WTC11 (cell line): ENCODE data around the gene CTIF.

Experiments
- CTCF ChIP-seq: fragments of 200-600 bp; IDR thresholded peaks from 2 replicates; pipeline ENCODE4 v1.8.0; 2022; ENCODE audit warnings: antibody characterized with exemption
- GABPB1 ChIP-seq: sonication (generic); formaldehyde crosslinking; IDR thresholded peaks from 2 replicates; pipeline ENCODE4 v1.8.1; 2023; ENCODE audit warnings: mild to moderate bottlenecking, missing genetic modification reagents
- JUN ChIP-seq: sonication (generic); formaldehyde crosslinking; IDR thresholded peaks from 2 replicates; pipeline ENCODE4 v1.8.0; 2023; ENCODE audit warnings: mild to moderate bottlenecking, missing genetic modification reagents
- NFE2L1 ChIP-seq: sonication (generic); formaldehyde crosslinking; IDR thresholded peaks from 2 replicates; pipeline ENCODE4 v1.8.1; 2023; ENCODE audit warnings: missing genetic modification reagents
- NR2C2 ChIP-seq: sonication (generic); formaldehyde crosslinking; IDR thresholded peaks from 2 replicates; pipeline ENCODE4 v1.8.0; 2022; ENCODE audit warnings: mild to moderate bottlenecking, missing genetic modification reagents
- RELA ChIP-seq: sonication (generic); formaldehyde crosslinking; IDR thresholded peaks from 2 replicates; pipeline ENCODE4 v1.8.1; 2022; ENCODE audit warnings: missing genetic modification reagents, mild to moderate bottlenecking, borderline replicate concordance
- SP1 ChIP-seq: sonication (generic); formaldehyde crosslinking; conservative IDR thresholded peaks from 2 replicates; pipeline ENCODE4 v1.8.1; 2022; ENCODE audit warnings: missing genetic modification reagents
- ZSCAN18 ChIP-seq: fragments of 250-450 bp; sonication (Bioruptor Pico); IDR thresholded peaks from 2 replicates; pipeline ENCODE4 v2.1.2; 2022; ENCODE audit warnings: mild to moderate bottlenecking, moderate library complexity

DNA sequence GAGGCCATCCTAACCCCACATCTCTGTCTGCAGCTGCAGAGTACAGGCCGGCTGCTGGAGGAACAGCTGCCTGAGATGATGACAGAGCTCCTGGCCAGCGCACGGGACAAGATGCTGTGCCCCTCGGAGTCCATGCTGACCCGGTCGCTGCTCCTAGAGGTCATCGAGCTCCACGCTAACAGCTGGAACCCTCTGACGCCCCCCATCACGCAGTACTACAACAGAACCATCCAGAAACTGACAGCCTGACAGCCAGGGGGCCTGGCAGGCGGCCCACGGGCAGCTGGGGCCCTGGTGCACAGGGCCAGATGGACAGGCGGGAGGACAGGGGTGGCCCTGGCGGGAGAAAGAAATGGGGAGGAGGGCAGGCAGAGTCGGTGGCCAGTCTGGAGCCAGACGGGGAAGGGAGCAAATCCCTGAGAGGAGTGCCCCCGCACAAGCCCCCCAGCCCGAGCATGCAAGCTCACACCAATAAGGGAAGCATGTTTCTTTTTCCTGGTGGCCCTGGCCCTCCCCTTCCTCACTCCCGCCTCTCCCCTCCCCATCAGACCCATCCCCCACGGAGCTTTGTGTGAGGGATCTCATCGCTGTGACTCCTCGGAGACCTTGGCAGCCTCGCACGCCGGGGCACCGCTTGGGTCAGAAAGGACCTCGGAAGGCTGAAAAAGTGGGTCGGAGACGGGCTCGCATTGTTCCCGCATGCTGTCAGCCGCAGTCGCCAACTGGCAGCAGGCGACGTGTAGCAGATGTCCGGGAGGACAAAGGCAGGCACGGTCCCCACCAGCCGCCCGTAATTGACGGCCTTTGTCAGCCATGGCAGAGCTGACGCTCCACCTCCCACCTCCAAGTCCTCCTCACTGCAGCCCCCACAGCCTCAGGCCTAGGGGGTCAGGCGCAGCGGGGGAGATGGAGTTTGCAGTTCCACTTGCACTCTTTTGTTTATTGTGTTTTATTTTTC, 320.8 kb downstream of the CTIF start:
- TF ChIP-seq CTCF (no peak), NR2C2 (CRISPR knock-in tag) (no peak), RELA (CRISPR knock-in tag) (no peak), SP1 (CRISPR knock-in tag) (no peak), ZSCAN18 (CRISPR knock-in tag) (no peak), JUN (no peak), GABPB1 (no peak), NFE2L1 (CRISPR knock-in tag) (no peak)
